H1 (cell line): ENCODE measurements around the gene MRPL19. TPM values are rescaled to one million over a fixed set of nuclear protein-coding genes. Genes with fewer than 3 reads are reported as not detected.

ENCODE experiments used
- CTCF ChIA-PET: fragments of 300-600 bp; sonication (Branson Sonifier 250); formaldehyde crosslinking; loops from one replicate; lab custom pipeline; 2021; ENCODE audit not compliant: partially characterized antibody; lab: Charles Lee
- POLR2A ChIA-PET: fragments of 300-600 bp; sonication (Branson Sonifier 250); formaldehyde crosslinking; loops from one replicate; lab custom pipeline; 2021; ENCODE audit warnings: inconsistent platforms; ENCODE audit not compliant: partially characterized antibody; lab: Charles Lee
- DNase-seq, 2 experiments: peaks; one replicate each; pipeline versions ENCODE4 v3.0.0 to v3.0.0-alpha.2; 2010 to 2022; ENCODE audit warnings: low spot score in 2 of 2, low read depth in 1 of 2, mixed read lengths in 1 of 2
- FAIRE-seq: peaks from 2 replicates; lab custom pipeline; 2011; peaks lifted over from hg19 to GRCh38; lab: Jason Lieb, UNC
- H2AFZ ChIP-seq: 2 replicates; pipeline ENCODE4 v1.8.1; 2012; ENCODE audit warnings: low read length, inconsistent platforms
- H2AK5ac ChIP-seq: 2 replicates; pipeline ENCODE4 v1.6.1; 2013; ENCODE audit warnings: low read depth, low read length
- H2BK120ac ChIP-seq: replicated peaks from 2 replicates; pipeline ENCODE3; 2013; ENCODE audit warnings: low read depth, low read length, inconsistent platforms
- H2BK12ac ChIP-seq: 2 replicates; pipeline ENCODE4 v1.6.1; 2013; ENCODE audit warnings: low read depth, low read length
- H2BK15ac ChIP-seq: 2 replicates; pipeline ENCODE4 v1.6.1; 2013; ENCODE audit warnings: low read length
- H2BK20ac ChIP-seq: 2 replicates; pipeline ENCODE4 v1.6.1; 2013; ENCODE audit warnings: low read length
- H2BK5ac ChIP-seq: 2 replicates; pipeline ENCODE4 v1.6.1; 2013; ENCODE audit warnings: low read depth, low read length
- H3K14ac ChIP-seq: 2 replicates; pipeline ENCODE4 v1.6.1; 2013; ENCODE audit warnings: inconsistent platforms; ENCODE audit not compliant: insufficient read length
- H3K18ac ChIP-seq: 2 replicates; pipeline ENCODE4 v1.6.1; 2013; ENCODE audit warnings: low read length; ENCODE audit errors: extremely low read depth
- H3K23ac ChIP-seq: 2 replicates; pipeline ENCODE4 v1.6.1; 2013; ENCODE audit warnings: inconsistent platforms; ENCODE audit not compliant: insufficient read length
- H3K23me2 ChIP-seq: 2 replicates; pipeline ENCODE4 v1.6.1; 2013; ENCODE audit warnings: low read depth, low read length
- H3K27ac ChIP-seq: 2 replicates; pipeline ENCODE4 v1.6.1; 2011; ENCODE audit warnings: low read depth, low read length, inconsistent platforms
- H3K27me3 ChIP-seq, 4 experiments: replicated peaks in 1 of 4; 1 replicate in 1 of 4; 2 replicates in 3 of 4; pipeline versions ENCODE4 v1.6.1 to v1.8.1; 2011 to 2013; ENCODE audit warnings: low read length in 3 of 4, mild to moderate bottlenecking in 3 of 4, inconsistent platforms in 2 of 4, mixed read lengths in 2 of 4, moderate library complexity in 1 of 4; ENCODE audit not compliant: control insufficient read depth in 3 of 4, insufficient read depth in 3 of 4; ENCODE audit errors: extremely low read depth in 1 of 4
- H3K36me3 ChIP-seq, 4 experiments: 2 replicates each; pipeline versions ENCODE4 v1.6.1 to v1.8.1; 2011 to 2013; ENCODE audit warnings: mild to moderate bottlenecking in 4 of 4, low read length in 3 of 4, moderate library complexity in 2 of 4, control low read depth in 1 of 4, inconsistent platforms in 1 of 4; ENCODE audit not compliant: insufficient read depth in 4 of 4, control insufficient read depth in 2 of 4
- H3K4ac ChIP-seq: replicated peaks from 2 replicates; pipeline ENCODE3; 2013; ENCODE audit warnings: low read length, low read depth, mixed read lengths, inconsistent platforms; ENCODE audit not compliant: insufficient read length
- H3K4me1 ChIP-seq, 4 experiments: replicated peaks in 1 of 4; 1 replicate in 1 of 4; 2 replicates in 3 of 4; pipeline versions ENCODE4 v1.6.1 to v1.8.1; 2011 to 2013; ENCODE audit warnings: low read length in 3 of 4, inconsistent platforms in 2 of 4, mixed read lengths in 1 of 4; ENCODE audit not compliant: insufficient read depth in 4 of 4, control insufficient read depth in 3 of 4
- H3K4me2 ChIP-seq, 2 experiments: 2 replicates each; pipeline versions ENCODE4 v1.6.1 to v1.8.1; 2011 to 2013; ENCODE audit warnings: low read depth in 2 of 2, low read length in 2 of 2, control low read depth in 1 of 2, inconsistent platforms in 1 of 2, mild to moderate bottlenecking in 1 of 2; ENCODE audit not compliant: insufficient read depth in 1 of 2
- H3K4me3 ChIP-seq, 4 experiments: fragments of 200-600, 300-600 bp in 1 of 4; sonication (generic), shearing (Covaris generic), sonication (Bioruptor Twin) in 1 of 4; 2 replicates each; pipeline versions ENCODE4 v1.5.1 to v1.8.1; 2011 to 2016; ENCODE audit warnings: low read length in 4 of 4, low read depth in 3 of 4, control low read depth in 2 of 4, inconsistent platforms in 2 of 4, mild to moderate bottlenecking in 2 of 4, mixed read lengths in 1 of 4, moderate library complexity in 1 of 4; ENCODE audit not compliant: insufficient read depth in 2 of 4; ENCODE audit errors: extremely low read depth in 1 of 4
- H3K56ac ChIP-seq: replicated peaks from 2 replicates; pipeline ENCODE3; 2013; ENCODE audit warnings: low read depth, mild to moderate bottlenecking, mixed read lengths, low read length, inconsistent platforms; ENCODE audit not compliant: insufficient read length
- H3K79me1 ChIP-seq: 2 replicates; pipeline ENCODE4 v1.6.1; 2013; ENCODE audit warnings: low read depth, low read length, control low read depth
- H3K79me2 ChIP-seq, 2 experiments: 2 replicates each; pipeline versions ENCODE4 v1.6.1 to v1.8.1; 2012 to 2013; ENCODE audit warnings: low read length in 2 of 2, mild to moderate bottlenecking in 2 of 2, inconsistent platforms in 1 of 2; ENCODE audit not compliant: insufficient read depth in 2 of 2, control insufficient read depth in 1 of 2
- H3K9ac ChIP-seq, 4 experiments: replicated peaks in 1 of 4; 1 replicate in 1 of 4; 2 replicates in 3 of 4; pipeline versions ENCODE4 v1.6.1 to v1.8.1; 2011 to 2013; ENCODE audit warnings: low read depth in 3 of 4, low read length in 3 of 4, control low read depth in 2 of 4, mild to moderate bottlenecking in 2 of 4, moderate library complexity in 2 of 4, inconsistent platforms in 1 of 4; ENCODE audit errors: extremely low read depth in 1 of 4
- H3K9me3 ChIP-seq, 2 experiments: 2 replicates each; pipeline versions ENCODE4 v1.6.1 to v1.8.1; 2012 to 2013; ENCODE audit warnings: mild to moderate bottlenecking in 2 of 2, moderate library complexity in 2 of 2, control low read depth in 1 of 2, inconsistent platforms in 1 of 2, low read depth in 1 of 2, low read length in 1 of 2, mixed read lengths in 1 of 2; ENCODE audit not compliant: insufficient read depth in 2 of 2
- H4K20me1 ChIP-seq, 2 experiments: replicated peaks in 1 of 2; 2 replicates each; pipeline versions ENCODE3 to v1.8.1; 2011 to 2013; ENCODE audit warnings: inconsistent platforms in 2 of 2, low read length in 2 of 2, mild to moderate bottlenecking in 1 of 2; ENCODE audit not compliant: insufficient read depth in 2 of 2, control insufficient read depth in 1 of 2
- H4K5ac ChIP-seq: 2 replicates; pipeline ENCODE4 v1.6.1; 2013; ENCODE audit warnings: low read length, low read depth, mixed read lengths, inconsistent platforms; ENCODE audit not compliant: insufficient read length
- H4K8ac ChIP-seq: 2 replicates; pipeline ENCODE4 v1.8.0; 2013; ENCODE audit warnings: mild to moderate bottlenecking, moderate library complexity, low read length, inconsistent platforms; ENCODE audit not compliant: insufficient read depth; ENCODE audit errors: extremely low read depth
- H4K91ac ChIP-seq: replicated peaks from 2 replicates; pipeline ENCODE3; 2013; ENCODE audit warnings: low read length, mixed read lengths, inconsistent platforms; ENCODE audit not compliant: insufficient read length
- SIRT6 ChIP-seq: IDR thresholded peaks from one replicate; pipeline ENCODE4 v1.7.1; 2012; ENCODE audit warnings: low read length, inconsistent platforms
- ZNF274 ChIP-seq: IDR thresholded peaks from 2 replicates; pipeline ENCODE4 v1.7.0; 2012; ENCODE audit warnings: low read length, borderline replicate concordance; ENCODE audit errors: extremely low read depth
- WGBS, 2 experiments: shearing (Covaris generic) in 1 of 2; methylation state at CpG; one replicate each; pipeline versions ENCODE4 v1.1.6 to v1.1.7; 2013 to 2015; ENCODE audit warnings: low lambda C conversion rate in 2 of 2, mixed read lengths in 2 of 2, inconsistent platforms in 1 of 2, low coverage in 1 of 2, missing lambda C conversion rate in 1 of 2; ENCODE audit not compliant: insufficient replicate concordance in 2 of 2, insufficient coverage in 1 of 2, insufficient read length in 1 of 2; ENCODE audit errors: extremely low coverage in 1 of 2, missing lambda C conversion rate in 1 of 2; 5-methylcytosine and 5-hydroxymethylcytosine counted together
- polyA plus RNA-seq, 7 experiments: library from polyadenylated mRNA; depleted of rRNA in 3 of 7; stranded (reverse) in 5 of 7; unstranded in 2 of 7; fragments of >200 nt in 5 of 7; fragments of 200-250 nt in 2 of 7; gene quantifications; 1 replicate in 5 of 7; 2 replicates in 1 of 7; 4 replicates in 1 of 7; pipeline versions ENCODE4 v1.2.1 to v1.2.3, GENCODE V29; 2011 to 2013; ENCODE audit warnings: missing spikeins in 2 of 7, mixed read lengths in 2 of 7
- total RNA-seq: library from RNA; stranded (reverse); fragmentation: NEBNext Ultra II Directional; extraction: Animal tissue kit (Norgen Biotek cat#: 25700); gene quantifications from 2 replicates; pipeline ENCODE4 v1.2.1, GENCODE V29; 2021

The MRPL19 gene
- total and polyA plus RNA-seq, 2 of the 8 experiments (the other 6 are each of a cell fraction or from before 2014, with no cell fraction given), result 18.1 to 75.2 TPM

GRCh38 chr2:75709297-75709696, 62.7 kb downstream of the MRPL19 start:
- no peak overlapping the region for H2BK20ac ChIP-seq
- H2BK120ac ChIP-seq, result no peak overlapping the region
- H2BK5ac ChIP-seq, result no peak overlapping the region
- peaks cover 2 to 18% (median 6%) of the 10 kb centered on the region in 4 experiments; a peak in 2 of 8 replicates for H3K36me3 ChIP-seq
- H3K27me3 ChIP-seq, result no peaks in the 10 kb centered on the region
- H3K4me3 ChIP-seq, result peak overlapping the region; percentile 6 to 80 (median 39); a peak in 5 of 8 replicates
- H4K8ac ChIP-seq, result no peak overlapping the region
- H2BK15ac ChIP-seq, result no peak overlapping the region
- no peaks in the 10 kb centered on the region; a peak in 1 of 4 replicates for H3K9me3 ChIP-seq
- peaks cover 0 to 20% of the 10 kb centered on the region in 2 experiments; a peak in 2 of 4 replicates for H3K79me2 ChIP-seq
- ChIA-PET POLR2A (interaction anchor here (1.4 kb wide), 1 partner anchor 33 kb away, joined by 4 read pairs; no protein-coding TSS in a partner anchor), CTCF (interaction anchor here (0.8 kb wide), 1 partner anchor 72 kb away, joined by 3 read pairs; no protein-coding TSS in a partner anchor)
- H4K91ac ChIP-seq, result no peak overlapping the region
- no peak overlapping the region for H3K4ac ChIP-seq
- H3K23me2 ChIP-seq, result no peaks in the 10 kb centered on the region; the same call in 1 of the 2 replicates
- TF ChIP-seq SIRT6, result no peak
- TF ChIP-seq ZNF274, result no peak
- no peak overlapping the region for H3K27ac ChIP-seq
- H3K56ac ChIP-seq, result no peak overlapping the region
- 84% methylated on average over 3 of the region's 3 CpGs; no CpG with 5 or more reads in 1 of the 2 experiments for WGBS, 2 experiments
- DNase-seq (no peak), FAIRE-seq (no peak)
- no peak overlapping the region for H3K23ac ChIP-seq
- H4K5ac ChIP-seq, result no peak overlapping the region
- no peak overlapping the region for H3K14ac ChIP-seq
- no peaks in the 10 kb centered on the region for H4K20me1 ChIP-seq
- no peak overlapping the region for H2AK5ac ChIP-seq
- no peak overlapping the region for H3K18ac ChIP-seq
- H2BK12ac ChIP-seq, result no peak overlapping the region
- H3K9ac ChIP-seq, result no peak overlapping the region; a peak in 2 of 7 replicates
- no peak overlapping the region for H2AFZ ChIP-seq
- H3K4me2 ChIP-seq, result peak overlapping the region; percentile 73 to 74; a peak in 3 of 4 replicates
- peaks cover 0 to 4% (median 2%) of the 10 kb centered on the region in 4 experiments; a peak in 2 of 7 replicates for H3K4me1 ChIP-seq
- 0 out of 2 replicates have a peak, but pooled peaks cover 2% of the 10 kb centered on the region for H3K79me1 ChIP-seq
